HEK293 (cell line): Measurements from ENCODE around the gene LRRC32.

Source experiments
- CTCF ChIP-seq: fragments of 450-650 bp; formaldehyde crosslinking; IDR thresholded peaks from 2 replicates; pipeline ENCODE4 v1.5.1; 2016; ENCODE audit warnings: missing biosample characterization, missing genetic modification characterization
- HOXC10 ChIP-seq: sonication (generic); formaldehyde crosslinking; IDR thresholded peaks from 2 replicates; pipeline ENCODE4 v1.8.1; 2023; ENCODE audit warnings: mild to moderate bottlenecking, missing genetic modification reagents
- TRIM28 ChIP-seq: IDR thresholded peaks from 2 replicates; pipeline ENCODE4 v1.6.1; 2011; ENCODE audit warnings: low read length, control low read depth, borderline replicate concordance
- ZBTB10 ChIP-seq: fragments of 450-650 bp; formaldehyde crosslinking; IDR thresholded peaks from 2 replicates; pipeline ENCODE4 v1.5.1; 2016; ENCODE audit warnings: missing biosample characterization, missing genetic modification characterization
- ZNF530 ChIP-seq: fragments of 450-650 bp; formaldehyde crosslinking; IDR thresholded peaks from 2 replicates; pipeline ENCODE4 v1.5.1; 2016; ENCODE audit warnings: low read depth, missing biosample characterization, missing genetic modification characterization
- TF ChIP-seq, protein P1 (sequence below): fragments of 450-650 bp; formaldehyde crosslinking; IDR thresholded peaks from 2 replicates; pipeline ENCODE4 v1.5.1; 2017; ENCODE audit warnings: missing biosample characterization, mild to moderate bottlenecking, missing genetic modification characterization, moderate library complexity

DNA sequence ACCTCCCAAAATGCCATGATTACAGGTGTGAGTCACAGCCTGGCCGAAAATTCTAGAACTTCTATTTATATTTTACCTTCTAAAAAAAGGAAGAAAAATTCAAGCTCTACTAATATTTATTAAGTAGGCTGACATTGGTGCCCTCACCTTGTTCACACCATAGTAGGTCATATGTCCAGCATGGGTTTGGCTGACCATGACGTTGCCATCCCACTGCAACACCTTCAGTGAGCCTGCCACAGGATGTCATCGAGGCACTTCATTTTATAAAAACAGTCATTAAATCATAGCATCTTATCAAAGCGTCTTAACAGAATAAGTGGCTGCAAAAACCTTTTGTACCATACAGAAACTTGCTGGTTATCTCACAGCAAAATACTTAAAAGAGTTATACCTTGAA lies 58.3 kb downstream of the LRRC32 start:
- TF ChIP-seq CTCF = no peak
- TF ChIP-seq HOXC10 (CRISPR knock-in tag) = no peak
- TF ChIP-seq, protein P1, sequence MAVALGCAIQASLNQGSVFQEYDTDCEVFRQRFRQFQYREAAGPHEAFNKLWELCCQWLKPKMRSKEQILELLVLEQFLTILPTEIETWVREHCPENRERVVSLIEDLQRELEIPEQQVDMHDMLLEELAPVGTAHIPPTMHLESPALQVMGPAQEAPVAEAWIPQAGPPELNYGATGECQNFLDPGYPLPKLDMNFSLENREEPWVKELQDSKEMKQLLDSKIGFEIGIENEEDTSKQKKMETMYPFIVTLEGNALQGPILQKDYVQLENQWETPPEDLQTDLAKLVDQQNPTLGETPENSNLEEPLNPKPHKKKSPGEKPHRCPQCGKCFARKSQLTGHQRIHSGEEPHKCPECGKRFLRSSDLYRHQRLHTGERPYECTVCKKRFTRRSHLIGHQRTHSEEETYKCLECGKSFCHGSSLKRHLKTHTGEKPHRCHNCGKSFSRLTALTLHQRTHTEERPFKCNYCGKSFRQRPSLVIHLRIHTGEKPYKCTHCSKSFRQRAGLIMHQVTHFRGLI (tag by site-specific recombination) = no peak
- no peak for TF ChIP-seq ZBTB10 (tag by site-specific recombination)
- TF ChIP-seq TRIM28 = no peak
- no peak for TF ChIP-seq ZNF530 (tag by site-specific recombination)
